ENCODE measurements around the gene IMPDH2. TPM values are rescaled to one million over a fixed set of nuclear protein-coding genes. Genes with fewer than 3 reads are reported as not detected.

The IMPDH2 gene
- total RNA-seq, 1 experiment from 2014 or later = 576 TPM

GRCh38 chr3:48991851-48992545, 37.2 kb downstream of the IMPDH2 start:
- no peaks in the 10 kb centered on the region for H3K9me3 ChIP-seq (ENCODE audit: low read length)
- peaks cover 22% of the 10 kb centered on the region for H3K4me1 ChIP-seq (ENCODE audit: insufficient read depth, low read length)
- no TSS peak for BruUV-seq (replicated peaks)
- DNase-seq = no peak
- ChIA-PET CTCF (interaction anchor here (0.5 to 1.6 kb wide), 2 partner anchors 15 to 25 kb away, joined by 3 to 5 read pairs; partner anchors contain the start of gene WDR6), POLR2A (ENCODE audit: unreplicated experiment) (interaction anchor here (1.1 to 1.2 kb wide), 2 partner anchors 15 to 30 kb away, joined by 3 to 5 read pairs; partner anchors contain the start of genes NDUFAF3 and WDR6)
- no peak overlapping the region for H3K9ac ChIP-seq (ENCODE audit: low read length)
- H3K79me2 ChIP-seq (ENCODE audit: low read length) = peaks cover 48% of the 10 kb centered on the region
- no peaks in the 10 kb centered on the region for H3K27me3 ChIP-seq (ENCODE audit: low read length)
- H3K4me3 ChIP-seq (ENCODE audit: low read length) = peak overlapping the region; percentile 90
- H3K4me2 ChIP-seq (ENCODE audit: low read length) = peak overlapping the region; percentile 94
- no peak for TF ChIP-seq EZH2phosphoT487 (IDR thresholded peaks at IDR 0.05; ENCODE audit: borderline replicate concordance, low read length)
- no peak for TF ChIP-seq EZH2 (IDR thresholded peaks at IDR 0.05; ENCODE audit: low read length, unreplicated experiment)
- no peak for TF ChIP-seq CTCF (conservative IDR thresholded peaks at IDR 0.05; ENCODE audit: low read depth, low read length)
- no peaks in the 10 kb centered on the region for H4K20me1 ChIP-seq (ENCODE audit: low read length)
- no peak overlapping the region for H3K27ac ChIP-seq (ENCODE audit: low read length)
- ATAC-seq = no peak
- intact Hi-C loops (cut with micrococcal nuclease) = loop anchor here (1.0 kb wide), 1 partner anchor 15 kb away; the partner anchor contains the start of gene WDR6
- H2AFZ ChIP-seq (ENCODE audit: low read length) = no peak overlapping the region
- no peaks in the 10 kb centered on the region for H3K36me3 ChIP-seq (ENCODE audit: low read depth, low read length)
- no peaks in the 10 kb centered on the region for H3K9me2 ChIP-seq (replicated peaks; ENCODE audit: low read length)
- H3F3A ChIP-seq (ENCODE audit: low read length, unreplicated experiment) = no peaks in the 10 kb centered on the region

- Histone ChIP-seq H3K4me2 (ENCODE audit: low read length) (peak overlapping the region; percentile 94), H3K9ac (ENCODE audit: low read length) (peak overlapping the region; percentile 78), H3K27me3 (ENCODE audit: low read length) (no peaks in the 10 kb centered on the region), H3K9me2 (replicated peaks; ENCODE audit: low read length) (no peaks in the 10 kb centered on the region), H3K79me2 (ENCODE audit: low read length) (peaks cover 48% of the 10 kb centered on the region), H3K9me3 (ENCODE audit: low read length) (no peaks in the 10 kb centered on the region), H4K20me1 (ENCODE audit: low read length) (no peaks in the 10 kb centered on the region), H3K27ac (ENCODE audit: low read length) (peak overlapping the region; percentile 28), H3K36me3 (ENCODE audit: low read depth, low read length) (no peaks in the 10 kb centered on the region; the same call in 1 of the 2 replicates), H3F3A (ENCODE audit: low read length, unreplicated experiment) (no peaks in the 10 kb centered on the region), H2AFZ (ENCODE audit: low read length) (peak overlapping the region; percentile 94), H3K4me1 (ENCODE audit: insufficient read depth, low read length) (peaks cover 22% of the 10 kb centered on the region), H3K4me3 (ENCODE audit: low read length) (peak overlapping the region; percentile 90)
- TSS peak; percentile 37 for BruUV-seq (replicated peaks)
- TF ChIP-seq CTCF (conservative IDR thresholded peaks at IDR 0.05; ENCODE audit: low read depth, low read length) (no peak), EZH2 (IDR thresholded peaks at IDR 0.05; ENCODE audit: low read length, unreplicated experiment) (no peak), EZH2phosphoT487 (IDR thresholded peaks at IDR 0.05; ENCODE audit: borderline replicate concordance, low read length) (no peak)
- intact Hi-C loops (cut with micrococcal nuclease) = loop anchor here (1.0 kb wide), 1 partner anchor 16 kb away; the partner anchor contains the start of gene WDR6
- ChIA-PET POLR2A (ENCODE audit: unreplicated experiment) (interaction anchor here (1.1 to 1.2 kb wide), 2 partner anchors 17 to 31 kb away, joined by 3 to 5 read pairs; partner anchors contain the start of genes NDUFAF3 and WDR6), CTCF (interaction anchor here (0.5 to 1.6 kb wide), 2 partner anchors 16 to 26 kb away, joined by 3 to 5 read pairs; partner anchors contain the start of gene WDR6)
- ATAC-seq = peak; percentile 13
- DNase-seq = peak; percentile 23
Measured at GRCh38 chr3:48990636-48991469, 38.3 kb downstream of the IMPDH2 start.

All from PC-3 (cell line).